ENCODE data around the gene ACOX1. TPM values are rescaled to one million over a fixed set of nuclear protein-coding genes. Genes with fewer than 3 reads are reported as not detected.

The ACOX1 gene
- total and polyA plus RNA-seq, 2 of the 13 experiments (the other 11 are each of a cell fraction or from before 2014, with no cell fraction given): 86.4 to 120 TPM

DNA sequence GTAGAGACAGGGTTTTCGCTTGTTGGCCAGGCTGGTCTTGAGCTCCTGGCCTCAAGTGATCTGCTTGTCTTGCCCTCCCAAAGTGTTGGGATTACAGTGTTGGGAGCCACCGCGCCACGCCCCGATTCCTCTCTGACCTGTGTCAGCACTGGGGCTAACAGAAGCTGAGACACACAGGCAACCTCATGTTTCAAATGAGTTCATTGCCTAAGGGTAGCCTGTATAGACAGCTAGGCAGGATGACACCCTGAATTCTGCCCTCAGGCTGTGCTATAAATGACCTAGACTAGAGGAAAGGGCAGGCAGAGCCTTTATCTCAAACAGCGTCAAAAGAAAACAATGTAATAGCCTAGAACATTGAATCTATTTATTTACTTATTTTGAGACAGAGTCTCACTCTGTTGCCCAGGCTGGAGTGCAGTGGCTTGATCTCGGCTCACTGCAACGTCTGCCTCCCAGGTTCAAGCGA is 19.4 kb upstream of the ACOX1 start (continued):
- TF ChIP-seq MAZ (IDR thresholded peaks at IDR 0.05; ENCODE audit: borderline replicate concordance, low read depth, low read length): no peak
- peak; percentile 10; the same call in 1 of the 2 replicates for TF ChIP-seq MAZ (CRISPR knock-in tag; IDR thresholded peaks at IDR 0.05; ENCODE audit: low read depth)
- peak; percentile 37; the same call in 1 of the 2 replicates for TF ChIP-seq ZNF274 (CRISPR knock-in tag; IDR thresholded peaks at IDR 0.05)
- peak; percentile 86 for TF ChIP-seq ZNF12 (CRISPR knock-in tag; IDR thresholded peaks at IDR 0.05)
- TF ChIP-seq SMAD9 (CRISPR knock-in tag; IDR thresholded peaks at IDR 0.05): 0 out of 2 replicates have a peak, but pooled peaks have one; percentile 61
- peak; percentile 45; the same call in 1 of the 2 replicates for TF ChIP-seq GABPB1 (CRISPR knock-in tag; IDR thresholded peaks at IDR 0.05)
- peak; percentile 50; the same call in 1 of the 2 replicates for TF ChIP-seq ZNF501 (CRISPR knock-in tag; IDR thresholded peaks at IDR 0.05)
- peak; percentile 39; the same call in 1 of the 2 replicates for TF ChIP-seq XBP1 (CRISPR knock-in tag; IDR thresholded peaks at IDR 0.05)
- peak; percentile 71 for TF ChIP-seq MEIS1 (CRISPR knock-in tag; IDR thresholded peaks at IDR 0.05; ENCODE audit: borderline replicate concordance)
- peak; percentile 22; the same call in 1 of the 2 replicates for TF ChIP-seq KAT8 (CRISPR knock-in tag; IDR thresholded peaks at IDR 0.05)
- peak; percentile 28; the same call in 1 of the 2 replicates for TF ChIP-seq FOXO1 (CRISPR knock-in tag; IDR thresholded peaks at IDR 0.05)
- TF ChIP-seq KLF16 (CRISPR knock-in tag; IDR thresholded peaks at IDR 0.05): peak in 1 of 2 experiments; percentile 57; a peak in 2 of 4 replicates
- TF ChIP-seq SOX6 (IDR thresholded peaks at IDR 0.05): no peak
- TF ChIP-seq SOX6 (CRISPR knock-in tag; IDR thresholded peaks at IDR 0.05): peak; percentile 79
- TF ChIP-seq ETV5 (CRISPR knock-in tag; IDR thresholded peaks at IDR 0.05; ENCODE audit: borderline replicate concordance): peak; percentile 23; the same call in 1 of the 2 replicates
- no peak for TF ChIP-seq CREB1 (IDR thresholded peaks at IDR 0.05)
- no peak for TF ChIP-seq CREB1 (CRISPR knock-in tag; IDR thresholded peaks at IDR 0.05)
- 0 out of 2 replicates have a peak, but pooled peaks have one; percentile 47 for TF ChIP-seq ZSCAN21 (CRISPR knock-in tag; IDR thresholded peaks at IDR 0.05; ENCODE audit: borderline replicate concordance)
- TF ChIP-seq, protein P1, sequence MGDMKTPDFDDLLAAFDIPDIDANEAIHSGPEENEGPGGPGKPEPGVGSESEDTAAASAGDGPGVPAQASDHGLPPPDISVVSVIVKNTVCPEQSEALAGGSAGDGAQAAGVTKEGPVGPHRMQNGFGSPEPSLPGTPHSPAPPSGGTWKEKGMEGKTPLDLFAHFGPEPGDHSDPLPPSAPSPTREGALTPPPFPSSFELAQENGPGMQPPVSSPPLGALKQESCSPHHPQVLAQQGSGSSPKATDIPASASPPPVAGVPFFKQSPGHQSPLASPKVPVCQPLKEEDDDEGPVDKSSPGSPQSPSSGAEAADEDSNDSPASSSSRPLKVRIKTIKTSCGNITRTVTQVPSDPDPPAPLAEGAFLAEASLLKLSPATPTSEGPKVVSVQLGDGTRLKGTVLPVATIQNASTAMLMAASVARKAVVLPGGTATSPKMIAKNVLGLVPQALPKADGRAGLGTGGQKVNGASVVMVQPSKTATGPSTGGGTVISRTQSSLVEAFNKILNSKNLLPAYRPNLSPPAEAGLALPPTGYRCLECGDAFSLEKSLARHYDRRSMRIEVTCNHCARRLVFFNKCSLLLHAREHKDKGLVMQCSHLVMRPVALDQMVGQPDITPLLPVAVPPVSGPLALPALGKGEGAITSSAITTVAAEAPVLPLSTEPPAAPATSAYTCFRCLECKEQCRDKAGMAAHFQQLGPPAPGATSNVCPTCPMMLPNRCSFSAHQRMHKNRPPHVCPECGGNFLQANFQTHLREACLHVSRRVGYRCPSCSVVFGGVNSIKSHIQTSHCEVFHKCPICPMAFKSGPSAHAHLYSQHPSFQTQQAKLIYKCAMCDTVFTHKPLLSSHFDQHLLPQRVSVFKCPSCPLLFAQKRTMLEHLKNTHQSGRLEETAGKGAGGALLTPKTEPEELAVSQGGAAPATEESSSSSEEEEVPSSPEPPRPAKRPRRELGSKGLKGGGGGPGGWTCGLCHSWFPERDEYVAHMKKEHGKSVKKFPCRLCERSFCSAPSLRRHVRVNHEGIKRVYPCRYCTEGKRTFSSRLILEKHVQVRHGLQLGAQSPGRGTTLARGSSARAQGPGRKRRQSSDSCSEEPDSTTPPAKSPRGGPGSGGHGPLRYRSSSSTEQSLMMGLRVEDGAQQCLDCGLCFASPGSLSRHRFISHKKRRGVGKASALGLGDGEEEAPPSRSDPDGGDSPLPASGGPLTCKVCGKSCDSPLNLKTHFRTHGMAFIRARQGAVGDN (CRISPR knock-in tag; IDR thresholded peaks at IDR 0.05): peak; percentile 77
- TF ChIP-seq SETDB1 (CRISPR knock-in tag; IDR thresholded peaks at IDR 0.05; ENCODE audit: borderline replicate concordance): no peak
- 0 out of 2 replicates have a peak, but pooled peaks have one; percentile 27 for TF ChIP-seq ZBTB42 (CRISPR knock-in tag; IDR thresholded peaks at IDR 0.05)
- TF ChIP-seq DPF2 (CRISPR knock-in tag; IDR thresholded peaks at IDR 0.05; ENCODE audit: borderline replicate concordance, low read depth): 0 out of 2 replicates have a peak, but pooled peaks have one; percentile 22
- no peak for TF ChIP-seq NFKB2 (CRISPR knock-in tag; IDR thresholded peaks at IDR 0.05; ENCODE audit: borderline replicate concordance)
- 0 out of 2 replicates have a peak, but pooled peaks have one; percentile 60 for TF ChIP-seq ZNF761 (CRISPR knock-in tag; conservative IDR thresholded peaks at IDR 0.05)
- no peak for TF ChIP-seq JUNB (CRISPR knock-in tag; IDR thresholded peaks at IDR 0.05; ENCODE audit: borderline replicate concordance)
- TF ChIP-seq, protein P2, sequence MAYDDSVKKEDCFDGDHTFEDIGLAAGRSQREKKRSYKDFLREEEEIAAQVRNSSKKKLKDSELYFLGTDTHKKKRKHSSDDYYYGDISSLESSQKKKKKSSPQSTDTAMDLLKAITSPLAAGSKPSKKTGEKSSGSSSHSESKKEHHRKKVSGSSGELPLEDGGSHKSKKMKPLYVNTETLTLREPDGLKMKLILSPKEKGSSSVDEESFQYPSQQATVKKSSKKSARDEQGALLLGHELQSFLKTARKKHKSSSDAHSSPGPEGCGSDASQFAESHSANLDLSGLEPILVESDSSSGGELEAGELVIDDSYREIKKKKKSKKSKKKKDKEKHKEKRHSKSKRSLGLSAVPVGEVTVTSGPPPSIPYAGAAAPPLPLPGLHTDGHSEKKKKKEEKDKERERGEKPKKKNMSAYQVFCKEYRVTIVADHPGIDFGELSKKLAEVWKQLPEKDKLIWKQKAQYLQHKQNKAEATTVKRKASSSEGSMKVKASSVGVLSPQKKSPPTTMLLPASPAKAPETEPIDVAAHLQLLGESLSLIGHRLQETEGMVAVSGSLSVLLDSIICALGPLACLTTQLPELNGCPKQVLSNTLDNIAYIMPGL (CRISPR knock-in tag; IDR thresholded peaks at IDR 0.05; ENCODE audit: borderline replicate concordance in 1 of 2, low read depth in 1 of 2): 0 out of 4 replicates have a peak, but pooled peaks of 1 of the 2 experiments have one; percentile 54
